OCI-LY7 (cell line): ENCODE data around the gene CTNNA1. TPM values are rescaled to one million over a fixed set of nuclear protein-coding genes. Genes with fewer than 3 reads are reported as not detected.

Experiments
- BruUV-seq: library from RNA; stranded (reverse); fragments of 400-500 nt; replicated peaks from 2 replicates; lab custom pipeline; 2021; lab: Mats Ljungman, UMichigan
- CTCF ChIA-PET: fragments of 300-600 bp; sonication (Branson Sonifier 250); formaldehyde crosslinking; loops from one replicate; lab custom pipeline; 2022; ENCODE audit warnings: antibody characterized with exemption; ENCODE audit not compliant: unreplicated experiment; lab: Charles Lee
- POLR2A ChIA-PET: fragments of 300-600 bp; sonication (Branson Sonifier 250); formaldehyde crosslinking; loops from one replicate; lab custom pipeline; 2022; ENCODE audit warnings: antibody characterized with exemption; lab: Charles Lee
- DNase-seq: peaks from one replicate; pipeline ENCODE4 v3.0.0-alpha.2; 2015; ENCODE audit warnings: low spot score
- H2AFZ ChIP-seq: fragments of 200-600 bp; sonication (generic), shearing (Covaris generic); 2 replicates; pipeline ENCODE4 v1.6.1; 2014; ENCODE audit warnings: mild to moderate bottlenecking, antibody characterized with exemption, low read length, moderate library complexity
- H3K27ac ChIP-seq: fragments of 200-600 bp; sonication (generic); 2 replicates; pipeline ENCODE4 v1.5.1; 2014; ENCODE audit warnings: mixed run types, low read depth, mild to moderate bottlenecking, moderate library complexity, low read length, inconsistent platforms; ENCODE audit not compliant: poor library complexity, severe bottlenecking
- H3K36me3 ChIP-seq: fragments of 200-600 bp; sonication (generic); 2 replicates; pipeline ENCODE4 v1.6.1; 2014; ENCODE audit warnings: mild to moderate bottlenecking, antibody characterized with exemption, low read length, moderate library complexity, mixed read lengths; ENCODE audit not compliant: insufficient read depth
- H3K4me1 ChIP-seq: fragments of 200-600 bp; sonication (generic); 2 replicates; pipeline ENCODE4 v1.5.1; 2014; ENCODE audit warnings: mild to moderate bottlenecking, low read length; ENCODE audit not compliant: insufficient read depth, poor library complexity, severe bottlenecking
- H3K4me2 ChIP-seq: fragments of 200-600 bp; sonication (generic); 2 replicates; pipeline ENCODE4 v1.6.1; 2014; ENCODE audit warnings: mild to moderate bottlenecking, low read length
- H3K4me3 ChIP-seq: fragments of 200-600 bp; sonication (generic); 2 replicates; pipeline ENCODE4 v1.5.1; 2014; ENCODE audit warnings: mild to moderate bottlenecking, low read depth, low read length; ENCODE audit not compliant: poor library complexity, severe bottlenecking
- H3K79me2 ChIP-seq: fragments of 200-600 bp; sonication (generic); 2 replicates; pipeline ENCODE4 v1.6.1; 2016; ENCODE audit warnings: low read depth, mild to moderate bottlenecking, low read length, moderate library complexity, mixed read lengths; ENCODE audit not compliant: insufficient read depth
- H3K9me2 ChIP-seq: fragments of 200-600 bp; sonication (generic); 2 replicates; pipeline ENCODE4 v1.6.1; 2016; ENCODE audit warnings: mild to moderate bottlenecking, low read length, mixed read lengths; ENCODE audit not compliant: insufficient read depth
- H3K9me3 ChIP-seq: fragments of 200-600 bp; sonication (generic); 2 replicates; pipeline ENCODE4 v1.6.1; 2014; ENCODE audit warnings: mild to moderate bottlenecking, mixed run types, low read length, mixed read lengths
- H4K20me1 ChIP-seq: fragments of 200-600 bp; sonication (generic); 2 replicates; pipeline ENCODE4 v1.6.1; 2014; ENCODE audit warnings: mild to moderate bottlenecking, antibody characterized with exemption, low read length, moderate library complexity, mixed read lengths; ENCODE audit not compliant: insufficient read depth
- CTCF ChIP-seq: fragments of 200-600 bp; sonication (generic); conservative IDR thresholded peaks from 2 replicates; pipeline ENCODE4 v1.5.1; 2014; ENCODE audit warnings: mild to moderate bottlenecking, antibody characterized with exemption, low read length, moderate library complexity, mixed read lengths
- EZH2phosphoT487 ChIP-seq: fragments of 200-600 bp; sonication (generic); IDR thresholded peaks from 2 replicates; pipeline ENCODE4 v1.6.1; 2018; ENCODE audit warnings: low read depth, borderline replicate concordance, mild to moderate bottlenecking, mixed run types, antibody characterized with exemption, low read length, moderate library complexity, mixed read lengths
- intact Hi-C: fragments of 100-400 bp; cut with micrococcal nuclease; formaldehyde crosslinking; loops from one replicate; pipeline ENCODE4 v1.10.0; 2022; ENCODE audit not compliant: unreplicated experiment
- total RNA-seq, 2 experiments: library from RNA; depleted of rRNA in 1 of 2; stranded (reverse); fragments of >200 nt in 1 of 2; shearing (Covaris generic) in 1 of 2; gene quantifications; 2 replicates each; pipeline ENCODE4 v1.2.3, GENCODE V29; 2014 to 2022

Gene CTNNA1
- total RNA-seq, 2 experiments from 2014 or later = 40.4 to 42.7 TPM

- ChIA-PET CTCF (no interaction called here), POLR2A (no interaction called here)
- Histone ChIP-seq H3K9me3 (no peaks in the 10 kb centered on the region), H2AFZ (no peak overlapping the region), H3K9me2 (no peaks in the 10 kb centered on the region), H3K79me2 (no peaks in the 10 kb centered on the region), H3K4me3 (no peak overlapping the region), H4K20me1 (no peaks in the 10 kb centered on the region), H3K4me2 (no peak overlapping the region), H3K4me1 (no peaks in the 10 kb centered on the region), H3K27ac (no peak overlapping the region), H3K36me3 (no peaks in the 10 kb centered on the region)
- BruUV-seq = no TSS peak
- no peak for DNase-seq
- intact Hi-C loops = no loop called here
- TF ChIP-seq CTCF (no peak), EZH2phosphoT487 (no peak)
These were observed 147.2 kb downstream of the CTNNA1 start for GRCh38 chr5:138900281-138900965.

- TF ChIP-seq EZH2phosphoT487 (no peak), CTCF (no peak)
- BruUV-seq = no TSS peak
These were observed 148.5 kb downstream of the CTNNA1 start for GRCh38 chr5:138901716-138902115.

GRCh38 chr5:138903130-138903775 is 150.0 kb downstream of the CTNNA1 start:
- DNase-seq = no peak
- no peaks in the 10 kb centered on the region for H3K9me2 ChIP-seq
- H3K4me2 ChIP-seq = no peak overlapping the region
- no peaks in the 10 kb centered on the region for H3K4me1 ChIP-seq
- H4K20me1 ChIP-seq = no peaks in the 10 kb centered on the region
- H3K9me3 ChIP-seq = no peaks in the 10 kb centered on the region
- TF ChIP-seq EZH2phosphoT487 = no peak
- no peak for TF ChIP-seq CTCF
- no TSS peak for BruUV-seq
- POLR2A ChIA-PET = no interaction called here
- H2AFZ ChIP-seq = no peak overlapping the region
- H3K27ac ChIP-seq = no peak overlapping the region
- H3K36me3 ChIP-seq = no peaks in the 10 kb centered on the region
- intact Hi-C loops = no loop called here
- no peak overlapping the region for H3K4me3 ChIP-seq
- CTCF ChIA-PET = no interaction called here
- no peaks in the 10 kb centered on the region for H3K79me2 ChIP-seq

More at GRCh38 chr5:138901716-138902115, 148.5 kb downstream of the CTNNA1 start:
- Histone ChIP-seq H3K4me2 (no peak overlapping the region), H3K27ac (no peak overlapping the region), H3K79me2 (no peaks in the 10 kb centered on the region), H3K4me1 (no peaks in the 10 kb centered on the region), H4K20me1 (no peaks in the 10 kb centered on the region), H3K36me3 (no peaks in the 10 kb centered on the region), H2AFZ (no peak overlapping the region), H3K4me3 (no peak overlapping the region), H3K9me2 (no peaks in the 10 kb centered on the region), H3K9me3 (no peaks in the 10 kb centered on the region)
- intact Hi-C loops = no loop called here
- POLR2A ChIA-PET = interaction anchor here (0.7 kb wide), 1 partner anchor 61 kb away, joined by 3 read pairs; no protein-coding TSS in a partner anchor
- DNase-seq = no peak
- CTCF ChIA-PET = no interaction called here
